Stimulated activated CD4-positive, alpha-beta T cell treated with anti-CD3 and anti-CD28 coated beads, Interleukin-1b, Interleukin-23, amount 100 ng/mL, for 1 hour (primary cell): ENCODE measurements around the gene FAF1.
"Not testable (repeated sequence)": the region's sequence is repeated elsewhere in the genome, so short reads cannot be mapped to it uniquely, and the experiment has no call there.

Experiments
- DNase-seq, 2 donors: peaks; one replicate each; pipeline ENCODE4 v3.0.0-alpha.2; 2020; ENCODE audit warnings: low read depth in 2 of 2

Gene FAF1

DNA sequence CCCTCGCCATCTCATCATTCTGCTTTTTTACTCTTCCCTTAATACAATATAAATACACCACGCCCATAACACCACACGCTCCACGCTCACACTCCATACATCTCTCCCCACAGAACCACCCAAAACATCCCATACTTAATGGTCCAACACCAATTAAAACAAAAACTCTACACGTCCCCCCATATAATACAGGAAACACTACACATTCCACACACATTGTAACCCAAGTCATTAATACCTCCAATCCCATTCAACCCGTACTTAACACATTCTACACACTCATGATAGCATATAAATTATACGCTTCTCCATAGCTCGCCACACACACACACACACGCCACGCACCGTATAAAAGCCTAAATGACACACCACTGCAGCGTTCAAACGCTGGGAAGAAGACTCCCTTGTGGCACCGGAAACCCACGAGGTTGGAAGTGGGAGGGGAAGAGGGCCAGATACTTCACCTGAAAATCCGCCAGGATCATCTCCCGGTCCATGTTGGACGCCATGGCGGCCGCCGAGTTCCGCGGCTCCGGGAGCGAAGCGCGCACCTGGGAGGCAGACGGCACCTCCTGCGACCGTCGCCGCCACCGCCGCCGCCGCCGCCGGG lies 659 bp downstream of the FAF1 start:
- DNase-seq: no peak

DNA sequence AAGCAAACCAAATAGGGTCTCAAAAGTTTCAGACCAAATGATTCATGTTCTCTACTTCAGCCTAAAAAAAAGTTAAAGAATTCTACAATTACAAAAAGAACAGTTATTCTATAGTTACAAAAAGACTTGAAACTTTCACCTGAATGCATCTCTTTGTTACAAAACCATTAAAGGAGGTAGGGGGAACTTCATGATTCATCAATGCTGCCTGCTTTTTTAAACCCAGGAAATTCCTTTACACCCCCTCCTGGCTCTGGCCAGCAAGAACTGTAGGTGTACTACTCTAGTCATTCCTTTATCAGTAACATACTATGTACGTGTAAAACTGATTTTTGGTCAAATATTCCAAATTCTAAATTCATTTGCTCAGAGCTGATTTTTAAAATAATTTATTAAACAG lies 5.0 kb downstream of the FAF1 start:
- no peak for DNase-seq

DNA sequence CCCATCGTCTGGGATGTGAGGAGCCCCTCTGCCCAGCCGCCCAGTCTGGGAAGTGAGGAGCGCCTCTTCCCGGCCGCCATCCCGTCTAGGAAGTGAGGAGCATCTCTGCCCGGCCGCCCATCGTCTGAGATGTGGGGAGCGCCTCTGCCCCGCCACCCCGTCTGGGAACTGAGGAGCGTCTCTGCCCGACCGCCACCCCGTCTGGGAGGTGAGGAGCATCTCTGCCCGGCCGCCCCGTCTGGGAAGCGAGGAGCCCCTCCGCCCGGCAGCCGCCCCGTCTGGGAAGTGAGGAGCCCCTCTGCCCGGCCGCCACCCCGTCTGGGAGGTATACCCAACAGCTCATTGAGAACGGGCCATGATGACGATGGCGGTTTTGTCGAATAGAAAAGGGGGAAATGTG lies 7.5 kb downstream of the FAF1 start:
- DNase-seq: not testable (repeated sequence)

DNA sequence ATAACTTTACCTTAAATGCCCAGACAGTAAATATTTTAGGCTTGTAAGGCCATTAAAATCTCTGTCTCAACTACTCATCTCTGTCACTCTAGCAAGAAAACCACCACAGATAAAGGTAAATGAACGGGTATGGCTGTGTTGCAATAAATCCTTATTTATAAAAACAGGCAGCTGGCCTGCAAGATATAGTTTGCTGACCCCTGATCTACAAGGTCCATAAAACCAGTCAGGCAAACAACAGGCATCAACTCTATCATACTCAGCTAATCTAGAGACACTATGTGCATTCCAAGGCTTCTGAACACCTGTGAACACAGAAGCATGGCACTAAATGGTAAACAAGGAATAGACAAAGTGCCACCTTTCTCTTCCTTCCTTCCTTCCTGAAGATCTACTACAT lies 9.7 kb downstream of the FAF1 start:
- no peak for DNase-seq

DNA sequence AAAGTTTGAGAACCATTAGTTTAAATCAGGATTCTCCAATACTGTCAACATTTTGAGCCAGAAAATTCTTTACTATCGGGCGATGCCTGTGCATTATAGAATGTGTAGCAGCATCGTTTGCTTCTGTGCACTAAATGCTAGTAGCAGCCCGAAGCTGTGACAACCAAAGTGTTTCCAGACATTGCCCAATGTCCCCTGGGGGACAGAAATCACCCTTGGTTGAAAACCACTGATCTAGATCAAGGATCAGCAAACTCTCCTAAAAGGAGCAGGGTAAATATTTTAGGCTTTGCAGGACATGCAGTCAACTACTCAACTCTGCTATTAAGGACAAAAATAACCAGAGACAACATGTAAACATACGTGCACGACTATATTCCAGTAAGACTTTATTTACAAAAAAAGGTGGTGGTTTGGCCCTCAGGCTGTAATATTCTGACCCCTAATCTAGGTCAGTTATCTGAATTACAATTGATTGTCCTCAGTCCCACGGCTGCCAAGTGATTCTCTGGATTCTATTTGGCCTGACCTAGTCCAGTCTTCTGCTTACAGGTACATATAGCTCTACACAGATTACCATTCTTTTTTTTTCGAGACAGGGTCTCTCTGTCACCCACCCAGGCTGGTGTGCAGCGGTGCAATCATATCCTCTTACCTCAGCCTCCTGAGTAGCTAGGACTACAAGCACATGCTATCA lies 10.6 kb downstream of the FAF1 start:
- no peak for DNase-seq

DNA sequence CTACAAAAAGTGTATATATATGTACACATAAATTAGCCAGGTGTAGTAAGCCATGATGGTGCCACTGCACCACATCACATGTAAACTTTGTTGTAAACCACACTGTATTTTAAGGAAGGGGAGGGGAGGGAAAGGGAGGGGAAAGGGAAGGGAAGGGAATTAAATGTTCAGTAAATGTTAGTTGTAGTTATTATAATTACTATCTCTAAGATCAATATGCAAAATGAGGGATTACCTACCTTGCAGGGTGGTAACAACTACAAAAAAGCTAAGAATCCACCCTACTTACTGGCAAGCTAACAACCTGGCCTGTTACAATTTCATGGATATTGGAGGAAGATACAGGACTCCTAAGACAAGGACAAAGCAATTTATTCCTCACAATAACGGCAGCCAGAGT lies 17.7 kb downstream of the FAF1 start:
- DNase-seq: no peak

DNA sequence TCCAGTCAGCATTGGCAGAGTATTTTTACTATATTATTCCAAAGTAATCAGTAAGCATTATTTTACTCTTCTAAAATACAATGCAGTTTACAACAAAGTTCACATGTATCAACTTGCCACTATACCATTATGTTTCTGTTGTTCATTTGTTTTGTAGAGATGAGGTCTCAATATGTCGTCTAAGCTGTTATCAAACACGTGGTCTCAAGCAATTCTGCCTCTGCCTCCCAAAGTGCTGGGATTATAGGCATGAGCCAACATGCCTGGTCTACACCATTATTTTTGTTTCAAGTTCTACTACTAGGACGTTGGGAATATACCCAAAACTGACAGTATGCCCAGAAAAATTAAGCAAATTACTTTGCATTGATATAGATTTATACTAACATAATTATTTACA lies 19.8 kb downstream of the FAF1 start:
- DNase-seq: no peak

DNA sequence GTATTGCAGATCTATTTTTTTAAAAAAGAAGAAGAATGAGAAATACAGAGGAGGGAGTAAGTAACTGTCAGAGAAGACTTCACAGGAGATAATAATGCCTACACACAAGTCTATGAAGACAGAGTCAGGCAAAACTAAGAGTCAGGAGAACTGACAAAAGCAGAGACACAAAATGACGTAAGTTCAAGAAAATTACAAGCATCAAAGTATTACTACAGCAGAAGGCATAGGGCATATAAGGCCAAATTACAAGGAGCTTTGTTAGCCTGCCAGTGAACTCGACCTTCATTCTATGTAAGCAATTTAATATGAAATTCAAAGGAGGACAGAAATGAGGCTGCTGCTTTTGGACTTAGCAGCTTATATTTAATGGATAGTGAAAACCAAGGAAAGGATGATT lies 23.7 kb downstream of the FAF1 start:
- DNase-seq: no peak

DNA sequence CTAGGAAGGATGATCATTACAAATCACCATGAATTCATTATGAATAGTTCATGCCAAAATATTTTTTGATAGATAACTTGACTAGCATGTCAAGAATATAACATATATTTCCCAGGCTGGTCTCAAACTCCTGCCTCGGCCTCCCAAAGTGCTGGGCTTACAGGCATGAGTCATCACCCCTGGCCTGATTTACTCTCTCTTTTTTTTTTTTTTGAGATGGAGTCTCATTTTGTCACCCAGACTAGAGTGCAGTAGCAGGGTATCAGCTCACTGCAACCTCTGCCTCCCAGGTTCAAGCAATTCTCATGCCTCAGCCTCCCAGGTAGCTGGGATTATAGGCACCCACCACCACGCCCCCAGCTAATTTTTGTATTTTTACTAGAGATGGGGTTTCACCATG lies 24.8 kb downstream of the FAF1 start:
- DNase-seq: not testable (repeated sequence)

DNA sequence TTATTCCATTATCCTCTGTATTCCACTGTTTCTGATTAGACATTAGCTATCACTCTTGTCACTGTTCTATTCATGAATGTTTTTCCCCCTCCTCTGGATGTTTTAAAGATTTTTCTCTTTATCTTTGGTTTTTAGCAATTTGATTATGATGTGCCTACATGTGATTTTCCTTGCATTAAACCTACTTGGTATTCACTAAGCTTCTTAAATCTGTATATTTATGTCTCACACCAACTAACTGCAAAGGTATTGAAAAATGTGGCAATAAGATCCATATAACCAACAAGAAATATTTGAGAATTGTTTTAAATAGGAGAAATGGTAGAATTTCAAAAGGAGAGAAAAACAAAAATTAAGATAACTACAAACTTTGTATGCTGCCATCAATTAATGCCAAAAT lies 25.2 kb downstream of the FAF1 start:
- no peak for DNase-seq

DNA sequence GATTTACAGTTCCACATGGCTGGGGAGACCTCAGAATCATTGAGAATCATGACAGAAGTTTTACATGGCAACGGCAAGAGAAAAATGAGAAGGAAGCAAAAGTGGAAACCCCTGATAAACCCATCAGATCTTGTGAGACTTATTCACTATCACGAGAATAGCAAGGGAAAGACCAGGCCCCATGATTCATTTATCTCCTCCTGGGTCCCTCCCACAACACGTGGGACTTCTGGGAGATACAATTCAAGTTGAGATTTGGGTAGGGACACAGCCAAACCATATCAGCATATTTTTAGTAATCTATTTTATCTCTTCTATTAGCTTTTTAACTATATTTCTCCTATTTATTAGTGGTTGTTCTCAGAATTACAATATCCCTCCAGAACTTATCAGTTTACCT lies 26.3 kb downstream of the FAF1 start:
- not testable (repeated sequence) for DNase-seq

DNA sequence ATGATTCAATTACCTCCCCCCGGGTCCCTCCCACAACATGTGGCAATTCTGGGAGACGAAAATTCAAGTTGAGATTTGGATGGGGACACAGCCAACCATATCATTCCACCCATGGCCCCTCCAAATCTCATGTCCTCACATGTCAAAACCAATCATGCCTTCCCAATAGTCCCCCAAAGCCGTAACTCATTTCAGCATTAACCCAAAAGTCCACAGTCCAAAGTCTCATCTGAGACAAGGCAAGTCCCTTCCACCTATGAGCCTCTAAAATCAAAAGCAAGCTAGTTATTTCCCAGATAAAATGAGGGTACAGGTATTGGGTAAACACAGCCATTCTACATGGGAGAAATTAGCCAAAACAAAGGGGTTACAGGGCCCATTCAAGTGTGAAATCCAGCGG lies 28.0 kb downstream of the FAF1 start:
- DNase-seq: not testable (repeated sequence)

DNA sequence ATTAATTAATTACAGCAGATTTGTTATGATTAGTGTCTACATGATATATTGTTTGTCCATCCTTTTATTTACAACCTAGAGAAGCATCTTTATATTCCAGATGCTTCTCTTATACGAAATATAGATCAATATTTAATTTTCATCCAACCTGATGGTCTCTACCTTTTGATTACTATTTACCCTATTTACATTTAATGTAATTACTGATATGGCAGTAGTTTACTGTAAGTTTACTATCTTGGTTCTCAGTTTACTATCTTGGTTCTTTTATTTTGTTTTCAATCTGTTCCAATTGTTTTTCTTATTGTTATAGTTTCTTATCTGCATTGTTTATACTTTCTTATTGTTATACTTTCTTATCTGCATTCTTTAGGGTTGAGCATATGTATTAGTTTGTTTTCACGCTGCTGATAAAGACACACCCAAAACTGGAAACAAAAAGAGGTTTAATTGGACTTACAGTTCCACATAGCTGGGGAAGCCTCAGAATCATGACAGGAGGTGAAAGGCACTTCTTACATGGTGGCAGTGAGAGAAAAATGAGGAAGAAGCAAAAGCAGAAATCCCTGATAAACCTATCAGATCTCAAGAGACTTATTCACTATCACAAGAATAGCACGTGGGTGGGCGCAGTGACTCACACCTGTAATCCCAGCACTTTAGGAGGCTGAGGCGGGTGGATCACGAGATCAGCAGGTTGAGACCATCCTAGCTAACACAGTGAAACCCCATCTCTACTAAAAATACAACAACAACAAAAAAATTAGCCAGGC lies 28.9 kb downstream of the FAF1 start:
- DNase-seq: no peak

DNA sequence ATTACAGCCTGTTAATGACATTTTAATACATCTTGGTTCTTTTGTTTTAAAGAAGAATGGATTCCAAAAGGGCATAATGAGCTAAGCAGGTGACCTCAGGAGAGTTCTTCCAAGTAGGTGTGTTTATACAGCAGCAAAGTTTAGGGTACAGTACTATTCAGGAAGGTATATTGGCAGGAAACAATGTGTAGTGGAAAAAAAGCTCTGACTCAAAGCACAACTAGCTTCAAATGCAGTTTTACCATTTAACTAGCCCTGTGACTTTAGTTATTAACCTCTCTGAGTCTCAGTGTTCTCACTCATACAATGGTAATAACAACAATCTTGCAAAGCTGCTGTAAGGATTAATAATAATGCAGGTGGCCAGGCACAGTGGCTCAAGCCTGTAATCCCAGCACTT lies 29.9 kb downstream of the FAF1 start:
- no peak for DNase-seq

DNA sequence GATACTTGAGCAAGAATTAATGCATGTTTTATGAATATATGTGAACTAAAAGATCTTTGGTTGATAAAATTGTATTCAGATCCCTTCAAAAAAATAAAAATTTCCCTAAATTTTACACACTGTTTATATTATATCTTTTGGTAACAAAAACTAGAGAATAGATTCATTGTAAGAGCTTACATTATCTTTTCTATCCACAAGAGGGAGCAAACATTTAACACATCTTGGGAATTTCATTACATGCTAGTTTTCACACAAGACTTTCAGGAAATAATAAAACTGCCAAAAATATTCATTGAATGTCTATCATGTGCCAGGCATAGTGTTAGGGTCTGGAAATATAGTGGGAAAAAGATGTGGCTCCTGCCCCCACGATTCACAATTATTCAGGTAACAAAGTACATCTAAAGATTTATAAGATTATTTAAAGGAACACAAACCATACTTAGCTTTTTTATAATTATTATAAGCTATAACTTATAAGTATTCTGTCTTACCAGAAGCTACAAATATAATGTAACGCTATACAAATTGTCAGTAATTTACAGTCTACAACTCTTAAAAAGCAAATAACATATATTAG lies 30.6 kb downstream of the FAF1 start:
- no peak for DNase-seq

DNA sequence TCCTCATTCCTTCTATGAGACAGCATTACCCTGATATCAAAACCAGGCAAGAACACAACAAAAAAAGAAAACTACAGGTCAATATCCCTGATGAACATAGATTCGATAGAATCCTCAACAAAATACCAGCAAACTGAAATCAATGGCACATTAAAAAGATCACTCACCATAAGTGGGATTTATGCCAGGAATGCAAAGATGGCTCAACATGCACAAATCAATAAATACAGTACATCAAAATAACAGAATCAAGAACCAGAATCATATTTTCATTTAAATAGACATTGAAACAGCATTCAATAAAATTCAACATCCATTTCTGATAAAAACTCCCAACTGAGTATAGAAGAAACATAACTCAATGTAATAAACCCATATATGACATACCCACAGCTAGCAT lies 36.5 kb downstream of the FAF1 start:
- no peak for DNase-seq

DNA sequence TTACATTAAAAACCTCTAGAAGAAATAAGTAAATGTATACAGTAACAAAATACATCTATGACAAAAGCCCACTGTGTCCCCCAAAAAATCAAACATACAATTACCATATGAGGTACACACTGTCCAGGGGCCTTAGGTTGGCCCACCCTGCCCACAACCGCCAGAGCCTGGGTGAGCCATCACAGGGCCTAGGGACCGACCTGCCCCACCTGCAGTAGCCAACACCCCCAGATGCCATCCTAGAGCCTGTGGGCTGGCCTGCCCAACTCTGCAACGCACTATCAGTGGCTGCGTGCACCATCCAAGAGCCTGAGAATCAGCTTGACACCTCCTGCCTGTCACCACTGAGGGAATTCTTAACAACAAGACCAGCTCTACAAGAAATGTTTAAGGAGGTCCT lies 39.0 kb downstream of the FAF1 start:
- DNase-seq: no peak

DNA sequence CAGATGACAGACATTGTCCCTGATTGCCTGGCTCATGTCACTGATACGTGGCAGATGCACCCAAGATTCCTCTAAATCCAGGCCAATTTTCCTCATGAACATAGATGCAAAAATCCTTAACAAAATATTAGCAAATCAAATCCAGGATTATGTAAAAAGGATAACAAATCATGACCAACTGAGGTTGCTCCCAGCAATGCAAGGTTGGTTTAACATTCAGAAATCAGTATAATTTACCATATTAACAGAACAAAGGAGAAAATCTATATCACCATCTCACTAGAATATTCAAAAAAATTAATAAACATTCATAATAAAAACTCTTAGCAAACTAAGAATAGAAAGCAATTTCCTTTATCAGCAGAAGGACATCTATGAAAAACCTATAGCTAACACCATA lies 39.7 kb downstream of the FAF1 start:
- no peak for DNase-seq

DNA sequence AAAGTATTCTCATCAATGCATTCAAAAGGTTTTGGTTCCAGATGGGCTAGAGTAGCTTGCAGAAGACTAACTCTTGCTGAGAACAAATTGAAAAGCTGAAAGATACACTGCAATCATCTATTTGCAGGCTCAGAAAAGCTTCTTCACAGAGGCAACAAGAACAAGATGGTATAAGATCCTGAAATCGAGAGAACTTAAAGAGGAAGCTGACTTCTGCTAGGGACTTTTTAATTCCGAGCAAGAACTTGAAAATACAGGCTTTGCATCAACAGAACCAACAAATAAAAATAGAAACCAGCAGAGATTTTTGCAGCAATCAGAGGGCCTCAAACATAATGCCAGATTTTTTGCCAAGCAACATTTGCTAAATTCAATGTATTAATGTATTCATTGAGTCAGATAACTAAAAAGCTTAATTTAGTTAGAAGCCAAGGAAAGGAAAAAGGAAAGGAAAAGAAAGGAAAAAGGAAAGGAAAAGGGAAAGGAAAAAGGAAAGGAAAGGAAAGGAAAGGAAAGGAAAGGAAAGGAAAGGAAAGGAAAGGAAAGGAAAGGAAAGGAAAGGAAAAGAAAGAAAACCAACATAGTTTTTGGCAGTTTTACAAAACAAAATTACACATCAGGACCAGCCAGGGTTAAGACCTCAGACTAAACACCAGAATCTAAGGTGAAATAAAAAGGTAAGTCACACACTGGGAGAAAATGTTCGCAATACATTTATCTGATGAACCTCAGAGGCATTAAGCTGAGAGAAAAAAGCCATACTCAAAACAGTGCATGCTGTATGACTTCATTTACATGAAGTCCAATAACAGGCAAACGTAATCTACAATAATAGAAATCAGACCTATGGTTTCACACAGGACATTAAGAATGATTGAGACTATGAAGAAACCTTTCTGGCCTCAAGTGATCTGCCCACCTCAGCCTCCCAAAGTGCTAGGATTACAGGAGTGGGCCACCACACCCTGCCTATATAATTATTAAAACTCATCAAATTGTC lies 42.6 kb downstream of the FAF1 start:
- no peak for DNase-seq

DNA sequence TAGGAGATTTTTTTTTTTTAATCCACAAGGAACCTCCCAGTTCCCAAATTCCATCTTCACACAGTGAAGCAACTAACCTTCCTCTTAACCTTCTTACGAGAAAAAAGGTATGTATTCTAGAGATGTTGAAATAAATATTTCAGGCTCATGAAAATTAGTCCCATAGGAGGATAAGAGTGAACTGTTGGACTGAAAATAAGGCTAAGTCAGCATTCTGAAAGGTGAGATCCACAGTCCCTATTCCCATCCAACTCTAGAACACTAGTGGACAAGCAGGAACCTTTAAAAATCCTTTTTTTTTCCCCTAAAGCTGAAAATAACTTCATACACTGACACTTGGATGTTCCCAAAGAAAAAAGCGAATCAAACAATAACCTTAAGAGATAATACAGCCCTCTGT lies 44.4 kb downstream of the FAF1 start:
- DNase-seq: no peak

DNA sequence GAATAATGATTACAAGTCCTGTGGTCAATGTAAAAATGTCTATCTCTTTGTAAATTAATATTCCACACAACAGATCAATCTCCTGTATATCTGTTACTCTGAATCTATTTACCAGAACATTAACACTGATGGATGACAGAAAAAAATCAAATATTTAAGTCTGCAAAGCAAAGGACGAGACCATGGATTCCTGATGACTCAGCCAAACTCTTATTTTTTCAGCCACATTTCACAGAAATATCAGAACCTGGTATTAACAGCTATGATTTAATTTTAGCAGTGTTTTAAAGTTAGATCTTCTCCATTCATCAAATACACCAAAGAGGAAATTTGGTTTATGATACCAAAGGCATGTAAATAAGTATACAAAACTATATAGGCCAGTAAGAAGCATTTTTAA lies 46.1 kb downstream of the FAF1 start:
- no peak for DNase-seq

DNA sequence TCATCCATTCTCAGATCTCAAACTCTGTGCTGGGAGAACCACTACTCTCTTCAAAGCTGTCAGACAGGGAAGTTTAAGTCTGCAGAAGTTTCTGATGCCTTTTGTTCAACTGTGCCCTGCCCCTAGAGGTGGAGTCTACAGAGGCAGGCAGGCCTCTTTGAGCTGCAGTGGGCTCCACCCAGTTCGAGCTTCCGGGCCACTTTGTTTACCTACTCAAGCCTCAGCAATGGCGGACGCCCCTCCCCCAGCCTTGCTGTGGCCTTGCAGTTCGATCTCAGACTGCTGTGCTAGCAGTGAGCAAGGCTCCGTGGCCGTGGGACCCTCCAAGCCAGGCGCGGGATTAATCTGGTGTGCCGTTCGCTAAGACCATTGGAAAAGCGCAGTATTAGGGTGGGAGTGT lies 49.7 kb downstream of the FAF1 start:
- DNase-seq: not testable (repeated sequence)
